Spleen (tissue), 11 donors: Measurements from ENCODE around the gene TVP23B. TPM values are rescaled to one million over a fixed set of nuclear protein-coding genes. Genes with fewer than 3 reads are reported as not detected.
"Not testable (repeated sequence)": the region's sequence is repeated elsewhere in the genome, so short reads cannot be mapped to it uniquely, and the experiment has no call there.

ENCODE experiments used
- DNase-seq: peaks from one replicate; pipeline ENCODE4 v3.0.0-alpha.2; 2020
- H3K27ac ChIP-seq, 8 donors: fragments of 200-600 bp; sonication (generic) in 7 of 8; 1 replicate in 4 of 8; 2 replicates in 4 of 8; pipeline versions ENCODE4 v1.5.0 to v1.8.0; 2016 to 2021; ENCODE audit warnings: inconsistent platforms in 4 of 8, mild to moderate bottlenecking in 4 of 8, moderate library complexity in 1 of 8
- H3K27me3 ChIP-seq, 7 donors: fragments of 200-600 bp; sonication (generic) in 6 of 7; replicated peaks in 1 of 7; 1 replicate in 4 of 7; 2 replicates in 3 of 7; pipeline versions ENCODE4 v1.5.0 to v1.8.0; 2016 to 2021; ENCODE audit warnings: inconsistent platforms in 3 of 7, mild to moderate bottlenecking in 1 of 7
- H3K36me3 ChIP-seq, 6 donors: fragments of 200-600 bp; sonication (generic) in 5 of 6; 1 replicate in 4 of 6; 2 replicates in 2 of 6; pipeline versions ENCODE4 v1.5.0 to v1.8.0; 2016 to 2021; ENCODE audit warnings: inconsistent platforms in 2 of 6
- H3K4me1 ChIP-seq, 6 donors: fragments of 200-600 bp; sonication (generic) in 5 of 6; 1 replicate in 3 of 6; 2 replicates in 3 of 6; pipeline versions ENCODE4 v1.5.0 to v1.8.0; 2016 to 2021; ENCODE audit warnings: inconsistent platforms in 3 of 6
- H3K4me3 ChIP-seq, 8 donors: fragments of 200-600 bp; sonication (generic) in 7 of 8; 1 replicate in 4 of 8; 2 replicates in 4 of 8; pipeline versions ENCODE4 v1.5.0 to v1.8.0; 2016 to 2021; ENCODE audit warnings: inconsistent platforms in 4 of 8, mild to moderate bottlenecking in 4 of 8, moderate library complexity in 2 of 8
- H3K9me3 ChIP-seq, 8 donors: fragments of 200-600 bp; sonication (generic) in 7 of 8; 1 replicate in 4 of 8; 2 replicates in 4 of 8; pipeline versions ENCODE4 v1.5.0 to v1.8.0; 2016 to 2021; ENCODE audit warnings: inconsistent platforms in 4 of 8
- WGBS, 5 donors: extraction: QIAGEN DNeasy Blood & Tissue Kit in 3 of 5; methylation state at CpG; one replicate each; pipeline versions ENCODE4 v1.1.5 to v1.1.7; 2013 to 2018; 5-methylcytosine and 5-hydroxymethylcytosine counted together
- intact Hi-C: fragments of 100-400 bp; cut with DNase I; formaldehyde crosslinking; loops from one replicate; pipeline ENCODE4 v1.15.0; 2023; ENCODE audit warnings: low total_unique reads
- polyA plus RNA-seq, 3 donors: library from polyadenylated mRNA; stranded (reverse); fragments of 200-250 nt; gene quantifications; one replicate each; pipeline ENCODE4 v1.2.1, GENCODE V29; 2013
- total RNA-seq, 7 donors: library from RNA; depleted of rRNA in 3 of 7; stranded (reverse); fragments of >200 nt in 3 of 7; fragmentation: NEBNext Ultra II Directional in 4 of 7; extraction: Animal tissue kit (Norgen Biotek cat#: 25700) in 4 of 7; gene quantifications; one replicate each; pipeline versions ENCODE4 v1.1.0 to v1.2.1, GENCODE V29; 2016 to 2021
- donor health status: healthy with polysubstance abuse.
- donor health status: DM: no; HTN: no; CAD: no; lungs with moderate emphysema.
- donor health status: DM: no; HTN: no; CAD: no.
- donor health status: Bipolar disorder and iron deficiency.
- donor health status: healthy.
- donor health status: DM: no; HTN: no; CAD: no.
- donor health status: DM: yes; HTN: yes; CAD: no.

The TVP23B gene
- total and polyA plus RNA-seq, 10 donors = 16.3 to 40.5 (median 28.5) TPM

DNA sequence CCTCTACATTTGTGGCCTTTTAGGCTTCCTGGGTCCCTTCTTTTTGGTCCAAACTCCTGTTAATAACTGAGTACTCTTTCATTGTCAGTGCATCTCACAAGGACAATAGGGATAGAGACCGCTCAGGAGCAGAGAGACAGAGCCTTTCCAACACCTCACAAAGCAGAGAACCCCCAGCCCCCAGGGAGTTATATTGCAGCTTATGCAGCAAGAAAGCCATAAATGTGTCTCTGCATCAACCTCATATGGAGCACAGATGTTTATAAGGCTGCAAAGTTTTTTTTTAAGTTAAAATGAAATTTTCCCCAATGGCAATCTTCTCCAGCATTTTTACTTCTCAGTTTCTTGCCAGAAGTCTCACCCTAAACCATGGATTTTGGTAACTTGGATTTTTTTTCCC is 30.7 kb upstream of the TVP23B start:
- intact Hi-C loops, H3K27me3 ChIP-seq, H3K36me3 ChIP-seq, H3K4me1 ChIP-seq, H3K27ac ChIP-seq, H3K9me3 ChIP-seq, H3K4me3 ChIP-seq, DNase-seq: not testable (repeated sequence)
- 80 to 100% (median 87%) methylated on average over 1 of the region's 1 CpG for WGBS, 5 donors

DNA sequence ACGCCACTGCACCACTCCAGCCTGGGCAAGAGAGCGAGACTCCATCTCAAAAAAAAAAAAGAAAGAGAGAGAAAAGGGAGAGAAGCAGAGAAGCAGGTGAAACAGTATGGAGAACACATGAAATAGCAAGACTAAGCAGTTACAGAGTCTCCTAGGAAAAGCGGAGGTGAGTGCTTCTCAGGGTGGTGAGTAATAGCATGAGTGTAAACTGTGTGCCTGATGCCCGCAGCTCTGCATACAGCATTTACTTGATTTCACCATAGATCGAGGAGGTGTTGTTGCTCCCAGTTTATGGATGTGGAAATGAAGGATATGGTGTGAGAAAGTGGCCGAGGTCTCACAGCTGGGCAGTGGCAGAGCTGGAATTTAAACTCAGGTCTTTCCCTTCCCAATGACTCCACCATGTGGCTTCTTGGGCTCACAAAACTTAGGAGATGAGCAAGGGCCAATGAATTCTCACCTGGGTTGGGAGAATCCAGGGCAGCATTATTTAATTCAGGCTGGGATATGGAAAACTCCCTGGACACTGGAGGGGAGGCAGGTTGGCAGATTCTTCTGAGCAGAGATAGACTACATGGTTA is 27.1 kb upstream of the TVP23B start:
- WGBS, 5 donors = 77 to 92% (median 84%) methylated on average over 5 of the region's 6 CpGs
- not testable (repeated sequence) for H3K4me3 ChIP-seq, H3K36me3 ChIP-seq

GRCh38 chr17:18755969-18756368 is 25.0 kb upstream of the TVP23B start:
- H3K27ac ChIP-seq, H3K9me3 ChIP-seq, H3K36me3 ChIP-seq, H3K4me3 ChIP-seq, H3K27me3 ChIP-seq, DNase-seq, intact Hi-C loops, H3K4me1 ChIP-seq: not testable (repeated sequence)
- 73 to 100% (median 87%) methylated on average over 2 to 4 of the region's 4 CpGs for WGBS, 5 donors

More for the DNA sequence above, 27.1 kb upstream of the TVP23B start:
- H3K9me3 ChIP-seq, intact Hi-C loops, H3K4me1 ChIP-seq, DNase-seq, H3K27ac ChIP-seq, H3K27me3 ChIP-seq: not testable (repeated sequence)

GRCh38 chr17:18757368-18758044 is 23.5 kb upstream of the TVP23B start:
- H3K27ac ChIP-seq, intact Hi-C loops, H3K4me1 ChIP-seq, H3K27me3 ChIP-seq, H3K36me3 ChIP-seq, DNase-seq, H3K4me3 ChIP-seq, H3K9me3 ChIP-seq: not testable (repeated sequence)
- WGBS, 5 donors = 82 to 93% (median 91%) methylated on average over 8 of the region's 8 CpGs

DNA sequence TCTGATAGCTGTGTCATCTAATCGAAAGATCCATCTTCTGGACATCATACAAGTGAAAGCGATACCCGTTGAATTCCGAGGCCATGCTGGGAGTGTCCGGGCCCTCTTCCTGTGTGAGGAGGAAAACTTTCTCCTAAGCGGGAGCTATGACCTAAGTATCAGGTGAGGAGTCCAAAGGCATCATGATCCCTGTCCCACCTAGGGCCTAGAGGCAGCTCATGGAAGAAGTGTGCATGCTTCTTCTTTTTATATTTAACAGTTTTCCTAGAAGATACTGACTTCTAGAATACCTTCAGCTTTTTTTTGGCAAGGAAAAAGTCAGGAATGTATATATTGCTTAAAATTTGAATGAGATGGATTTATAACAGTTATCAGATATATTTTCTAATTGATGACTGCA is 22.6 kb upstream of the TVP23B start:
- intact Hi-C loops, H3K4me1 ChIP-seq, H3K36me3 ChIP-seq, H3K9me3 ChIP-seq, H3K27me3 ChIP-seq, DNase-seq, H3K27ac ChIP-seq, H3K4me3 ChIP-seq: not testable (repeated sequence)
- WGBS, 5 donors = 75 to 100% (median 90%) methylated on average over 1 to 2 of the region's 6 CpGs; no CpG with 5 or more reads in 1 of the 5 donors

DNA sequence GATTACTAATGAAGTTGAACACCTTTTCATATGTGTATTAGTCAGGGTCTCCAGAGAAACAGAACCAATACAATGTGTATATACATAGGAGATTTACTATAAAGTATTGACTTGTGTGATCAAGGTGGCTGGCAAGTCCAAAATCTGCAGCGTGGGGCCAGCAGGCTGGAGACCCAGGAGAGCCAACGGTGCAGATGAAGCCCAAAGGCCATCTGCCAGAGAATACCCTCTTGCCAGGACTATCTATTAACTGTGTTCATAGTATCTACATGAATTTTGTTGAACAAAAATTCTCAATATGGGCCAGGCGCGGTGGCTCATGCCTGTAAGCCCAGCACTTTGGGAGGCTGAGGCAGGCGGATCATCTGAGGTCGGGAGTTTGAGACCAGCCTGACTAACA is 20.8 kb upstream of the TVP23B start:
- H3K36me3 ChIP-seq, H3K27ac ChIP-seq, H3K4me3 ChIP-seq, H3K4me1 ChIP-seq, intact Hi-C loops, DNase-seq, H3K9me3 ChIP-seq, H3K27me3 ChIP-seq: not testable (repeated sequence)
- WGBS, 5 donors = 86 to 97% (median 94%) methylated on average over 5 to 6 of the region's 6 CpGs

- H3K27ac ChIP-seq, H3K9me3 ChIP-seq, H3K36me3 ChIP-seq, intact Hi-C loops, DNase-seq, H3K4me1 ChIP-seq, H3K4me3 ChIP-seq, H3K27me3 ChIP-seq: not testable (repeated sequence)
- WGBS, 5 donors = 91 to 95% (median 93%) methylated on average over 1 to 4 of the region's 4 CpGs
These were observed 10.4 kb upstream of the TVP23B start for GRCh38 chr17:18770572-18770971.

DNA sequence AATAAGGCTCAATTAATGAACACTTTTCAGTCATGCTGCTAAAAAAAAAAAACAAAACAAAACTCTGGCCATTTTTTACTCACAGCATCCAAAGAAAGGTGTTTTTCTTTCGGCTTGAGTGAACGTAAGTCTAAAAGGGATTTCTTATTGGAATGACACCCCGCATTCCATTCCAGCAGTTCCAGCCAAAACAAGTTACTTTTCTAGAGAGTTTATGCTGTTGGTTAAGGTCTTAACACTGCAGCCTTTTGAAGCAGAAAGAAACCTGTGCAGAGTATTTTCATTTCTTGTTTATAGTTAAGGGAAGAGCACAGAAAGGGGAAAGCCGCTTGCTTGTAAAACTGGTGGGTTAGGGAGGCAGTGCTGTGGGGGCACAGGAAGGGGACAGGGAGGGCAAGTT is 9.9 kb upstream of the TVP23B start:
- intact Hi-C loops, DNase-seq: not testable (repeated sequence)

More for the DNA sequence above, 9.9 kb upstream of the TVP23B start:
- H3K27me3 ChIP-seq, H3K9me3 ChIP-seq, H3K27ac ChIP-seq, H3K4me3 ChIP-seq, H3K36me3 ChIP-seq, H3K4me1 ChIP-seq: not testable (repeated sequence)
- 61 to 73% (median 62%) methylated on average over 4 of the region's 4 CpGs for WGBS, 5 donors
